Measurements from ENCODE around the gene CISD3.
A peak's percentile ranks its signal among the peaks of the same experiment; 100 is the strongest.

Gene CISD3

DNA sequence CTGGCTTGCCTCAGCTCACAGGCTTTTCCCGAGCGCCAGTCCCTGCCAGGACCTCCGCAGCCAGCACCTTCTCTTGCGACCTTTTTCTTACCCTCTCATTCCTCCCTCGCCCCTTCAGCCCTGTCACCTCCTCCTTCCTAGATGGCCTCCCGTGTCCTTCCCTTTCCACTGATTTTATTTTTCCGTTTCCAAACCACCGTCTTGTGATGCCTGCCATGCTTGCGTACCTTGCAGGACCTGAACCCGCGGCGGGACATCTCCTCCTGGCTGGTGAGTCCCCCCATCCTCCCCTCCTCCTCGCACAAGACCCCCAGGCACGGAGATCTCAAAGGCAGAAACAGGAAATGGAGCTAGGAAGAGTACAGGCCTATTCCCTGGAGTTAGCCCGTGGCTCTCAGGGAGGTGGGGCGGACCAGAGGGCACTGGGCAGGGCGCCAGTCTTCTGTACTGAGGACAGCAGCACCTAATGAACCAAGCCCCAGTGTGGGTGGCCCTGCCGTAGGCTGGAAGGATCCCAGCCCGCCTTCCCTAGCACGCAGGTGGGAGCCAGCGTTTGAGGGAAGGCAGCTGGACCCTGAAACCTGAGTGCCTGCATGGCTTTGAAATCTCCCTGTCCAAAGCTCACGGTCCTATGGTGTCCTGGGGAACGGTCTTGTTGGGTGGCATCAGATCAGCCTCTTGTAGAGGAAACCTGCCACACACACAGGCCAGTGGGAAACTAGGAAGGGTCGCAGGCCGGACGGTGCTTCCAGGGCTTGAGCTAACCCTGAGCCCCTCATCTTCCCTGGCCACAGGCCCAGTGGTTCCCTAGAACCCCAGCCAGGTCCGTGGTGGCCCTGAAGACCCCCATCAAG lies 612 bp downstream of the CISD3 start:
- no peak for DNase-seq

DNA sequence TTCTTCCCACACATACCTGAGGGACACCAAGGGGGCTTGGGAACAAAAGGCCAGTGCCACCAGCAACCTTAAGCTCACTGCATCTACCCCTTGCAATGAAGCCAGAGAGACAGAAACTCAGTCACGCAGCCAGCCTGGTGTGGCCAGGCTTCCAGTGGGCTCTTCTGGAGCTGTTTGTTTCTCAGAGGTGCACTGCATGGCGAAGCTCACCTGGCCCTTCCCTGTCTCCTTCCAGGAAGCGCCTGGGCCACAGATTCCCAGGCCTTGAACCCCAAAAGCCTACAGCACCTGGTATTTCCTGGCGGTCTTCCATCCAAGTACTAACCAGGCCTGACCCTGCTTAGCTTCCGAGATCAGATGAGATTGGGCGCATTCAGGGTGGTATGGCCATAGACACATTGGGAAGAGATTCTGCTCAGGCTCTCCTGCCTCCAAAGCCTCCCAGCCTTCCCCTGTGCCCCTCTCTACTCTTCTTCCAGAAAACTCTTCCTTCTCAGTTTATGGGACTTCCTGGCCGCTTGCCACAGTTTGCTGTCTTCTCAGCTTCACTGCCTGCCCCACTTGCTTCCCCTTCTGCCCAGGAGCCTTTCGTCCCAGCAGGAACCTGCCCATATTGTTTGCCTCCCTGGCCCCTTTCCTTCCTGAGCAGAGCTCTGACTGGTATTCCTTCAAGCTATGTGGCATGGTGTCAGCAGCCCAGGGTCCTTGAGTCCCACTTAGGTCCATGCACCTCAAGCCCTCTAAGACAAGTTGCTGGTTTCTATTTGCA lies 1.6 kb downstream of the CISD3 start:
- no peak for DNase-seq

DNA sequence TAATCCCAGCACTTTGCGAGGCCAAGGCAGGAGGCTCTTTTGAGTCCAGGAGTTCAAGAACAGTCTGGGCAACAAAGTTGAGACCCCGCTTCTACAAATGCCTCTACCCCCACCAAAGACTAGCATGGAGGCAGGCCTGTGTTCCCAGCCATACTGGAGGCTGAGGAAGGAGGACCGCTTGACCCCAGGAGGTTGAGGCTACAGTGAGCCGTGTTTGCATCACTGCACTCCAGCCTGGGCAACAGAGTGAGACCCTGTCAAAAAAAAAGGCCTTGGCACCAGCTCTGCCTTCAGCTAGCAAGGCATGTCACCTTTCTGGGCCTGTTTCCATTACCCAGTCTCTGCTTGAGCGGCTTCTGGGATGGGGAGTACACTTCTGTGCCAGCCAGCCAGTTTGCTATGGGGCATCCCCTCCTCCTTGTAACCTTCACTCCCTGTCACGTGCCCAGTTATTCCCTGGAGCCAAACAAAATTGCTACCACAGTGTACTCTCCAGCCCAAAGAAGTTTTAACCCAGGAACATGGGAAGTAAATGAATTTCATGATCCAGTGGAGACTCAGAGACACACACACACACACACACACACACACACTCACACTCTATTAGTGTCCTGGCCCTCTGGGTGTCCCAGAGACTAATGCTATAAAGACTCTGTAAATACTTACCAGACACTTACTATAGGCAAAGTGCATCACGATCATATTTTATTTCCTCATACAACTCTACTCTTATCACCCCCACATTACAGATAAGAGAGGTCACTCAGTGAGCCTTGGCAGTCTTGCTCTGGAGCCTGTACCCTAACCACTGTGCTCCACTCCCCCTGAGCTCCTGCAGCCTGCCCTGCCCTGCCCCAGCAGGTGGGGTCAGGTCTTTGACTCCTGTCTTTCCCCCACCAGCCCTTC lies 2.5 kb downstream of the CISD3 start:
- DNase-seq: no peak

DNA sequence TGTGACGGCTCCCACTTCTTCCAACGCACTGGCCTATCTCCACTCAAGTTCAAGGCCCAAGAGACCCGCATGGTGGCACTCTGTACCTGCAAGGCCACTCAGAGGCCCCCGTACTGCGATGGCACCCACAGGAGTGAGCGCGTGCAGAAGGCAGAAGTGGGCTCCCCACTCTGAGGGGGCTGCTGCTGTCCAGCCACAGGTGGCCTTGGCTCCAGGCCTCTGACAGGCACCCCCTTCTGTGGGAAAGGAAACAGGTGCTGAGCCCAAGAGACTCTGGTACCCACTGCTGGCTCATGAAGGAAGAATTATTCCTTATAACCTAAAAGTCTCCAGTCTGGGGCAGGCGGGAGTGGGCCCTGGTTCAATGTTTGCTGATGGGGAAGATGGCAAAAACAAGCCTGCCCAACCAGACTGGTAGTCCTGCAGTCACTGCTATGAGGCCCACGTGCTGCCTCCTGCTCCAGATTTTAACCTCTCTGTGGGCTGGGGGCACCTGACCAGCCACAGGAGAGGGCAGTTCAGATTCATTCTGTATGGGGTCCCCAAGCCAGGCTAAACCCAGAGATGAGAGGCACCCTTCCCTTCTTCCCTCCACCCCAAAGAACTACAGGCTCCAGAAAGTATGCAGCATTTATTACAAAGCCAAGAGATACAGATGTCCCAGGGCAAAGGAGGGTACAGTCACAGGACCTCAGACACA lies 3.3 kb downstream of the CISD3 start:
- no peak for DNase-seq

DNA sequence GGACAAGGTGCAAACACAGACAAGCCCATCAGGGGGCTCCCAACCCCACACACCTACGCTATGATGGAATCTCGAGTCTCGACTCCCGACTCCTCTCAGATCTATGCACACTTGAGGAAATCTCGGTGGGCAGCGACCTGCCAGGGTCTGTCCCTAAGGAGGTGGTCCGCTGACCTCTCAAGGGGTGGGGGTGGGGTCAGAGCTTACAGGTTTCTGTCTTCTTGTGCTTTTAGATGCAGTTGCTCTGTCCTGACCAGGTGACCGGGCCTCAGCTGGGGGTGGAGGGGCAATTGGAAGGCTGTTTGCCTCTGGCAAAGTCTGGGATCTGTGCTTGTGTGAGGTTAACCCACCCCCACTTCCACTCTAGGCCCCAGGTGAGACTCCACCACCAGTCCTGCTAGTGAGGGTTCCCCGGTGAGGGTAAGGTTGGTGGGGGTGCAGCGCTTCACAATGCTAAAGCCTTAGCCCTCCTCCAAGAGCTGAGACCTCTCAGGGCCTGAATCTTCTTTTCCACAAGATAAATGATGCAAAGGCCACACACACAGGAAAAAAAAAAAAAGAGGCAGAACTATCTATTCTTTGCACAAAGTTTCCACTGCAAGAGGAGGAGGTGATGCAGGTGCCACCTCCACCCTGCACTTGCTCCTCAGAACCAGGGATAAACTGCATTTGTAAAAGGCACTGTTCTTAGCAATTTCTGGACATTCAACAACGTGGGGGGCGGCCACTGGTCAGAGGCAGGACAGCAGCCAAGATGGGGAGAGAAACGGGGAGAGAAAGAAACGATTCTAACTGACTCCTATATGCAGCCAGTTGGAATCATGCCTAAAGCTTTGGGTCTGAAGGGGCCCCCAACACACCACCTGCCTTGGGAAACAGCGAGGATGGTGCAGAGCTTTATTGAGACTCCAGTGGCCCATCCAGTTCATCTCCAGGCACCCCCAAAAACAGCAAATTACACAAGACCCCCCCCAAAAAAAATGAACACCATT lies 4.1 kb downstream of the CISD3 start:
- DNase-seq: no peak

DNA sequence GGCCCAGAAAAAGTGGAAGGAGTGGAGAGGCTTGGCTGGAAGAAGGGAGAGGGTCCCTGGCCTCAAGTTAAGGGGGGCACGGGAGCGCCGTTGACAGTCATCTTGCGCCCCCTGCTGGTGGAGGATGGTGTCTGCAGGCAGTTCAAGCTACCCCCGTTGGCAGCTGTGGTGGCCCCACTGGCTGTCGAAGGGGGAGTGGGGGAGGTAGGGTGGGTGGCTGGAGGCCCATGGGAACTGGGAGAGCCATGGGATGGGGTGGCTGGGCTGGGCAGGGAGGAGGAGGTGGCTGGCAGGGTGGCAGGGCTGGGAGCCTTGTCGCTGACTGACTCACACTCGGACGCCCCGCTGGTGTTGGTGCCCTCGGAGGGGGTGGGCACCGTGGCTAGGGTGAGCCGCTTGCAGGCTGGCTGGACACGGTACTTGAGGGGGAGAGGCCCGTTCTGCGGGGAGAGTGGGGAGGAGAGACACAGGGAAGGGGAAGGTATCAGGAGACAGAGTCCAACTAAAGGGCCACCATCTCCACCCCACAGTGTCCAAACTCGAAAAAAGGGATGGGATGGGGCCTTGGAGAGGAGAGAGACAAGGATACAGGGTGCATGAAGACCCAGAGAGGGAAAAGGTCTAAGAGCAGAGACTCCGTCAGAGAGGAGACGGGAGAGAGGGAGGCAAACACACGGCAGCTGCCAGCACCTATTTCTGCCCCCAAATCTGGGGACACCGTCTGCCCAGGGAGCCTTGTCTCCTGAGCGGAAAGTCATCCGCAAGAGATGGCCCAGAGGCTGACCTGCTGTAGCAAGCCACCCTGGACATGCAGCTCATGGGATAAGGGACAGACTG lies 5.2 kb downstream of the CISD3 start:
- peak; percentile 53 for DNase-seq

DNA sequence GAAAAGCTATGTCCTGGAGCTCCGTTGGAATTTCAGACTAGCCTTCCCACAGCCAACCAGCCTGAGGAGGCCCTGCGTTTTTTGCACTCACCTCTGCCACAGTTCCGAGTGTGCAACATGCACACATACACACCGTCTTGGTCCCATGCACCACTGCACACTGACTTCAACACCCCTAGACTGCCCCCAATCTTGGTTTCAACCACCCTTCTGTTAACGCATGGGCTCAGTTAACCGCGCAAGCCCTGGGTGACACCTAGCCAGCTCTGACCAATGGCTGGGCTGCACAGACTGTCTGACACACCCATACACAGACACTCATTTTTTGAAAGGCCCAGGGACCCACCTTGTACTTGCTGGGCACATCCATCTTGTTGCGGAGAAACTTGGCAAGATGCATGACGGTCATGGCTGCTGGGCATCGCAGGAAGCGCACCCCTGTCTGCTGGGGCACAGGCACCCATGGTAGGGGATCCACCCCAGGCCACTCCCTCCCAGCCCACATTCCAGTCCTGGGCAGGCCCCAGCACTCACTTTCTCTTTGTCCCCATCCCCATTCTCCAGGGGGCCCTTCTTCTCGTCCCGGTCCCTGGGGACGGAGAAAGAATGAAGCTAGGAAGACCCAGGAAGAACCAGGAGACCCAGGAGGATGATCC lies 8.0 kb downstream of the CISD3 start:
- DNase-seq: no peak

DNA sequence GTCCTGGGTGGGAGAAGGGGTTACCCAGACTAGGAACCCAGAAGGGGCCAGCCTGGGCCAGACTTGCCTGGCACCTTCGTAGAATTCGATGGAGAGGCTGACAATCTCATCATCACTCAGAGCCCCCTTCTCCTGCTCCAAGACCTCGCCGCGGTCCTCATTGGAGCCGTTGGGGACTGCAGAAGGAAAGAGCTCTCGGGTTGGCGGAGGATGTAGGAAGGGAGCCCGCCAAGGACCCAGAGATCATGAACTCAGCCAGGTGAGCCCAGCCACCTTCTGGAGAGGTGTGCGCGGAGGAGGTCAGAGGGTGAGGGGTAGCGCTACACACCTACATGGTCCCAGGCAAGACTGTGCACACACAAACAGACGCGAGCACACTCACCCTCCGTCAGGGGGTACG lies 8.5 kb downstream of the CISD3 start:
- DNase-seq: no peak

DNA sequence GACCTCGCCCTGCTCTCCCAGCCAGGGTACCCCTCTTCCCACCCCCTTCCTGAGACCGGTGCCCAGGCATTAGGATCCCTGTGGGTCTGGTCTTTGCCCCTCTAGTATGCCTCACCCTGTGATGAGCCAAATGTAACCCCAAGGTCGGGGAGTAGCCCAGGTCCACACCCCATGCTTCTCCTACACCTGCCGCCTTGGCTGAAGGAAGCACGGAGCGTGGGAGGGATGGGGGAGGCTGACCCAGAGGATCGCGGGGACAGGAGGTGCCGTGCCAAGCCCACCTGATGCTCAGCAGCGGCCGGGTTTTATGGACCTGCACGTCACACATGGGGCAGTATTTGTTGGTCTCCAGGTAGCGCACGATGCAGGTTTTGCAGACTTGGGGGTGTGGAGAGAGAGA lies 9.2 kb downstream of the CISD3 start:
- no peak for DNase-seq

DNA sequence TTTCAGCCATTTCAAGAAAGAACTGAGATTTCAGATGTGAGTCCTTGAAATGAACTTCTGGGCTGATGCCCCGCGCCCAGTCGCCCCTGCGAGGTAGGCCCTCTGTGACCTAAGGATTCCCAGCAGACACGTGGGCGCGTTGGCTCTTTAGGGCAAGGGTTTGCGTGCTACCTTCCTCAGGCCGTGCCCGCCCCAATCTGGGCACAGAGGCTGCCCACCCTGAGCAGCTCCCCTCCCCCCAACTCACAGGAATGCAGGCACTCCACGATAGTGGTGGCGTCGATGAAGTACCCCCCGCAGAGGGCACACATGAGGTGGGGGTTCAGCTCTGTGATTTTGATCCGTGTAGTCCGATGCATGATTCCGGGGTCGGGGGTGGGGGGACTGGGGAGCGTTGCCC lies 9.9 kb downstream of the CISD3 start:
- no peak for DNase-seq

DNA sequence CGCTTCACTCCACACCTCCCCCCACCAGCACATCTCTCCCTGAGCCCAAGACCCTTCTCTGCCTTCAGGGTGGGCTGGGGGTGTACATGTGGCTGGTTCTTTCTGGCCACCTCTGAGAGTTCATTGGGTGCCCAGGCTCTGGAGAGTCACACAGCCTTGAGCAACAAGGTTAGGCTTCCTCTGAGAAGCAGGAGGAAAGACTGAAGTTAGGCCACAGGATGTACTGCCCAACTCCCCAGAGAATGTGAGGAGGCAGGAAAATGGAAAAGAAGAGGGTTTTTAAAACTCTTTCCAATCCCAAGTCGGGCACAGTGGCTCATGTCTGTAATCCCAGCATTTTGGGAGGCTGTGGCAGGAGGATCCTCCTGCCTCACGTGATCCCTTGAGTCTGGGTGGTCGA lies 10.7 kb downstream of the CISD3 start:
- DNase-seq: no peak

DNA sequence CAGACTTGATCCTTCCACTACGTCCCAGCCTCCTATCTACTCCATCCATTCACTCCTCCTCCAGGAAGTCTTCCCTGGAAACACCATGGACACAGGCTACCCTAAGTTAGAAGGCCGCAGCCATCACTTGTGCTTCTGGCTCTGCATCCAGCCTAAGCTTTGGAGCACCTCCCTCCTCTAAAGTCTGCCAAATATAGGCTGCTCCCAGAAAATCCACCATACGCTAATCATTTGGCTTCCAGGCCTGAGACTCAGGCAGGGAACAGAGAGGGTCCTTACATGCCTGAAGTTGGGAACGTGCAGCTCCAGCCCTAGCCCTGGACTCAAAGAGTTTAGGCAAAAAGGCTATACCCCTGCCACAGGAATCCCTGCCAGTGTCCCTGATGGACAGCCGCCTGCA lies 11.3 kb downstream of the CISD3 start:
- DNase-seq: no peak

DNA sequence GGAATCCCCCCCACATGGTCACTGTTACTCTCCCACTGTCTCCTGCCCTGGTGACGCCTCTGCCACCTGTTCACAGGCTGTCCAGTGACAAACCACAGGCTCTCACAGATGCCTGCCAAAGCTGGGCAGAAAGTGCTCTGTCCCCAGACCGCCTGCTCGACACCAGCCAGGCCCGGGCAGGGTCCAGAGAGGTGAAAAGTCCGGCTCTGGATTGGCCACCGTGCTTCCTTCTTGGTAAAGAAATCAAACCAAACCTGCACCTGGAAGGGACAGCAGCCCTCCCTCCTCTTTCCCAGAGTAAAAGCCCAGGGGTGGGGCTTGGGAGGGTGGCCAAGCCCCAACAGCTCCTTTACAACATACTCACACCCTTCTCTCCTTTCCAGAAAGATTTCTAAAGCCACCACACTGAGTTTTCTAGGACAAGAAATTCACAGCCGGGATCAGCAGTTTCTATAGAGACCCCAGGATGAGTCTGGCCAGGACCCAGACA lies 11.8 kb downstream of the CISD3 start:
- no peak for DNase-seq

DNA sequence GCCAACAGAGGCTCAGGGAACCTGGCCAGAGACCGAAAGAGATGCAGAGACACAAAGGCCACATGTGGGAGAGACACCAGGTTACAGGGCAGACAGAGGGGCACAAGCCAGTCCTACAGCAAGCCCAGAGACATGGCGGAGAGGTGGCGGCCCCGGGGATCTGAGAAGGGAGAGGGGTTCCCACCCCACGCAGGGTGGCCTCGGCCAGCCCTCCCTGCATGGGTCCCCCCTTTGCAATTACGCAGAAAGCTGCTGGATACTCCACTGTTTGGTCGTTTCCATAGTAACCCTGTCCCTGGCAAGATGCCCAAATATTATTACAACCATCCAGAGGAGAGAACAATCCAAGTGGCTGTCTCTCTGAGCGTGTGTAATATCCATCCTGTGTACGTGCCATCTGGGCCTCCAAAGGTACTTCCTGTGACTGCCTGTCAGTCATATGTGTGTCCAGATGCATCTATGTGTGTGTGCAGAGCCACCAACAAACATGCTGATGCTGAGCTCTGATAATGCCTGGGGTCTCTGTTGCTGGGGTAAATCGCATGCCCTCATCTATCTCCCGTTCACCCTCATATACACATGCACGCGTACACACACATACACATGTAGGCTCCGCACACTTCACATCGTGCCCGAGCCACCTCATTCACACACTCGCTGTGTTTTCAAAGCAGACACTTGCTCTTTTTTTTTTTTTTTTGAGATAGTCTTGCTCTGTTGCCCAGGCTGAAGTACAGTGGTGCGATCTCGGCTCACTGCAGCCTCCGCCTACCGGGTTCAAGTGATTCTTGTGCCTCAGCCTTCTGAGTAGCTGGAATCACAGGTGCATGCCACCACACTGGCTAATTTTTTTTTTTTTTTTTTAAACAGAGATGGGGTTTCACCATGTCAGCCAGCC lies 12.5 kb downstream of the CISD3 start:
- no peak for DNase-seq

DNA sequence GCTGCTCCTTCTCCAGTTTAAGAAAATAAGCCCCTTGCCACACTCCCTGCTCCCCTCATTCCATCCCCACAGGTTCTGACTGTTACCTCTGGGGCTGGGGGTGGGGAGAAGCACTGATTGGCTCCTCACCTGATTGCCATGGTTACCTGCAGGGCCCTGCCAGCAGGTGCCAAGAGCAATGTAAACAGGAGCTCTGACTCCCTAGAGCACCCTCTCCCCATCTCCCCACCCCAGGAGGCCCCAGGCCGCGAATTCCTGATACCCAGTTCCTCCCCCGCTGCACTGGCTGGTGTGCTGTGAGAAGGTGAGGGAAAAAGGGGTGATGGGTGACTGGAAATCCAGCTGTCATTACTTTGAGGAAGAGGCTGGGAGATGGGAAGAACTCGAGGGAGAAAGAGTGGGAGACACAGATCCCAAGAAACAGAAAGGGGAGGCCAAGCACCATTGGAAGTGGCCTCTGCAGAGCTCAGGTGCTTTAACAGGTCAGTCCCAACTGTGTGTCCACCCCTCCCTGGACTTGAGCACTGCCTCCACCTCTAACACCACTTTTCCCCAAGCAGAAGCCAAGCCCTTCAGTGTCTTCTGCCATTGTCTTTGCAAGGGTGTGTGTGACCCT lies 13.5 kb downstream of the CISD3 start:
- DNase-seq: no peak

DNA sequence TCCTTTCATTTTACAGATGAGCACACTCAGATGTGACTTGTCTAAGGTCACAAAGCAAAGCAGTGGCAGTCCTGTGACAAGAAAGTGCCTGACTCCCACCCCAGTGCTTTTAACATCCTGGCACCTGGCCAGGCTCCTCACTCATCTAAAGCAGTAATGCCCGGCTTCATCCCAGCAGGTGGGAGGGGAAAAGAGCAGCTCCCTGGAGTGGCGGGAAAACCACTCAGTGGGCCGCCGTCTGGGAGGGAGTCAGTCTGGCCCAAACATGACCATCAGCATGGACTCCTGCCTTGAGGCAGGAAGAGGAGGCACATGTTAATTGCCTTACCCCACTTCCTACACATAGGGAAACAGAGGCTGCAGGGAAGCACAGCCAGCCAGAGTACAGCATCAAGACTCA lies 15.4 kb downstream of the CISD3 start:
- DNase-seq: no peak

DNA sequence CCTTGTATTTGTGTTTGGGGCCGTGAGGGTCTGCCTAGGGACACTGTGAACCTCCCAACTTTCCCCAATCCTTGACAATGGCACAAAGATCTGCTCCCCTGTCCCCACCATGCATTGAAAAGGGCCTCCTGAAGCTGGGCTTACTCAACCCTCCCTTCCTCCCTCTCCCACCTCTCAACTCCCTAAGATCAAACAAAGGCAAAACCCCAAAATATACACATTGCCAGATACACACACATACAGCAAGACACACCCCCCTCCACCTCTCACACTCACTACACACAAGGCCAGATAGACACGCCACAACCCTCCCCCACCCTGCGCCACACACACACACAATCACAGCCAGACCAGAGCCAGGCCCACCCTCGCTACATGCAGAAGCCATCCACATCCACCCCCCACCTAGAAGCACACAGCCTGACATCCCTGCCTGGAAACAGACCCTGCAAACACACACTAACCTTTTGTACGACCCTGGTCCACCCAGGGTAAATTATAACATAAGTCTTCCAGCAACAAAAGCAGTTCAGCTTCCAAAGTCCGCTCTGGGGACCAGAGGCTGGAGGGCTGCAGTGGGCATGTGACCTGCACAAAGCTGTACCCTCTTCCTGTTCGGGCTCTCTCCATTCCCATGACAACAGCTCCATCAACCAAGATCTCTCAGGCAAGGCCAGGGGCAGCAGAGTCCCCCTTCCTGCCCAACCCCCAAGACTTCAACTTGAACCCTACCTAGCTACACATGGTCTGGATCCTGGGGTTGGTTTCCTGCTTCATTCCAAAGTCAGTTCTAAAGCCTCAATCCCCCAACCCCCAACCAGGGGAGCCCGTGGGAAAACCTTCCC lies 16.1 kb downstream of the CISD3 start:
- no peak for DNase-seq
